Activated CD8-positive, alpha-beta T cell treated with anti-CD3 and anti-CD28 coated beads for 36 hours (primary cell): Measurements from ENCODE around the gene NME5. TPM values are rescaled to one million over a fixed set of nuclear protein-coding genes. Genes with fewer than 3 reads are reported as not detected.
"Not testable (repeated sequence)": the region's sequence is repeated elsewhere in the genome, so short reads cannot be mapped to it uniquely, and the experiment has no call there.

ENCODE experiments used
- ATAC-seq: fragments of 200-7000 bp; cut with Tn5 transposase; one replicate; pipeline ENCODE4 v1.10.0; 2021; ENCODE audit warnings: mild to moderate bottlenecking, moderate library complexity
- CTCF ChIA-PET: fragments of 350-600 bp; sonication (Branson Sonifier 250); formaldehyde crosslinking; loops from one replicate; lab custom pipeline; 2021; ENCODE audit warnings: antibody characterized with exemption; lab: Charles Lee
- POLR2A ChIA-PET: fragments of 350-600 bp; sonication (Branson Sonifier 250); formaldehyde crosslinking; loops from one replicate; lab custom pipeline; 2021; ENCODE audit warnings: antibody characterized with exemption; lab: Charles Lee
- DNase-seq: peaks from one replicate; pipeline ENCODE4 v3.0.0-alpha.2; 2020
- H3K27ac Mint-ChIP-seq: one replicate; pipeline ENCODE4 v1.8.0; 2021; ENCODE audit warnings: mild to moderate bottlenecking, mixed read lengths
- H3K27me3 Mint-ChIP-seq: one replicate; pipeline ENCODE4 v1.8.0; 2021; ENCODE audit warnings: mixed read lengths
- H3K36me3 Mint-ChIP-seq: one replicate; pipeline ENCODE4 v1.8.0; 2021; ENCODE audit warnings: low read depth, mixed read lengths
- H3K4me1 Mint-ChIP-seq: one replicate; pipeline ENCODE4 v1.8.0; 2021; ENCODE audit warnings: low read depth, mixed read lengths
- H3K4me3 Mint-ChIP-seq: one replicate; pipeline ENCODE4 v1.8.0; 2021; ENCODE audit warnings: mild to moderate bottlenecking, moderate library complexity, mixed read lengths
- H3K9me3 Mint-ChIP-seq: one replicate; pipeline ENCODE4 v1.8.0; 2021; ENCODE audit warnings: mixed read lengths
- intact Hi-C: fragments of 100-400 bp; cut with micrococcal nuclease; formaldehyde crosslinking; loops from one replicate; pipeline ENCODE4 v1.10.0; 2022
- total RNA-seq, 2 experiments: library from RNA; stranded (reverse); gene quantifications; one replicate each; pipeline ENCODE4 v1.2.3, GENCODE V29; 2021
- TF ChIP-seq, protein P1 (sequence below): fragments of 200-600 bp; IDR thresholded peaks from one replicate; pipeline ENCODE4 v1.8.0; 2022; ENCODE audit warnings: antibody characterized with exemption, mild to moderate bottlenecking

NME5 gene
- total RNA-seq, 2 experiments from 2014 or later: not detected

- peaks cover 51% of the 10 kb centered on the region for H3K36me3 Mint-ChIP-seq
- H3K27me3 Mint-ChIP-seq: no peaks in the 10 kb centered on the region
- no peak overlapping the region for H3K4me3 Mint-ChIP-seq
- TF ChIP-seq, protein P1, sequence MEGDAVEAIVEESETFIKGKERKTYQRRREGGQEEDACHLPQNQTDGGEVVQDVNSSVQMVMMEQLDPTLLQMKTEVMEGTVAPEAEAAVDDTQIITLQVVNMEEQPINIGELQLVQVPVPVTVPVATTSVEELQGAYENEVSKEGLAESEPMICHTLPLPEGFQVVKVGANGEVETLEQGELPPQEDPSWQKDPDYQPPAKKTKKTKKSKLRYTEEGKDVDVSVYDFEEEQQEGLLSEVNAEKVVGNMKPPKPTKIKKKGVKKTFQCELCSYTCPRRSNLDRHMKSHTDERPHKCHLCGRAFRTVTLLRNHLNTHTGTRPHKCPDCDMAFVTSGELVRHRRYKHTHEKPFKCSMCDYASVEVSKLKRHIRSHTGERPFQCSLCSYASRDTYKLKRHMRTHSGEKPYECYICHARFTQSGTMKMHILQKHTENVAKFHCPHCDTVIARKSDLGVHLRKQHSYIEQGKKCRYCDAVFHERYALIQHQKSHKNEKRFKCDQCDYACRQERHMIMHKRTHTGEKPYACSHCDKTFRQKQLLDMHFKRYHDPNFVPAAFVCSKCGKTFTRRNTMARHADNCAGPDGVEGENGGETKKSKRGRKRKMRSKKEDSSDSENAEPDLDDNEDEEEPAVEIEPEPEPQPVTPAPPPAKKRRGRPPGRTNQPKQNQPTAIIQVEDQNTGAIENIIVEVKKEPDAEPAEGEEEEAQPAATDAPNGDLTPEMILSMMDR: no peak
- ChIA-PET POLR2A (no interaction called here), CTCF (interaction anchor here (1.1 kb wide), 1 partner anchor 9 kb away, joined by 4 read pairs; no protein-coding TSS in a partner anchor)
- H3K4me1 Mint-ChIP-seq: no peaks in the 10 kb centered on the region
- no peak for ATAC-seq
- intact Hi-C loops: no loop called here
- no peaks in the 10 kb centered on the region for H3K9me3 Mint-ChIP-seq
- no peak overlapping the region for H3K27ac Mint-ChIP-seq
- no peak for DNase-seq
Observed at GRCh38 chr5:138159666-138160065, 20.4 kb upstream of the NME5 start.

- TF ChIP-seq, protein P1: no peak
- no peaks in the 10 kb centered on the region for H3K4me1 Mint-ChIP-seq
- H3K9me3 Mint-ChIP-seq: no peaks in the 10 kb centered on the region
- CTCF ChIA-PET: interaction anchor here (1.1 kb wide), 1 partner anchor 16 kb away, joined by 3 read pairs; no protein-coding TSS in a partner anchor
- no peaks in the 10 kb centered on the region for H3K27me3 Mint-ChIP-seq
- ATAC-seq: no peak
- no peak for DNase-seq
- intact Hi-C loops: no loop called here
- H3K36me3 Mint-ChIP-seq: peaks cover 35% of the 10 kb centered on the region
- POLR2A ChIA-PET: interaction anchor here (0.6 kb wide), 1 partner anchor 371 kb away, joined by 3 read pairs; no protein-coding TSS in a partner anchor
- no peak overlapping the region for H3K4me3 Mint-ChIP-seq
- H3K27ac Mint-ChIP-seq: no peak overlapping the region
Observed at GRCh38 chr5:138157626-138158025, 18.4 kb upstream of the NME5 start.

DNA sequence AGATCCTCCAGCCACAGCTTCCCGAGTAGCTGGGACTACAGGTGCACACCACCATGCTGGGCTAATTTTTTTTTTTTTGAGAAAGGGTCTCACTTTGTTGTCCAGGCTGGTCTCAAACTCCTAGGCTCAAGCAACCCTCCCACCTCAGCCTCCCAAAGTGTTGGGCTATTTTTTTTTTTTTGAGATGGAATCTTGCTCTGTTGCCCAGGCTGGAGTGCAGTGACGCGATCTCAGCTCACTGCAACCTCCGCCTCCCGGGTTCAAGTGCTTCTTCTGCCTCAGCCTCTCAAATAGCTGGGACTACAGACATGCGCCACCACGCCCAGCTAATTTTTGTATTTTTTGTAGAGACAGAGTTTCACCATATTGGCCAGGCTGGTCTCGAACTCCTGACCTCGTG lies 16.7 kb upstream of the NME5 start:
- H3K4me3 Mint-ChIP-seq, H3K9me3 Mint-ChIP-seq, H3K27me3 Mint-ChIP-seq, intact Hi-C loops, H3K27ac Mint-ChIP-seq, DNase-seq, POLR2A ChIA-PET, H3K4me1 Mint-ChIP-seq, ATAC-seq: not testable (repeated sequence)
- peaks cover 29% of the 10 kb centered on the region for H3K36me3 Mint-ChIP-seq
- CTCF ChIA-PET: interaction anchor here (0.7 kb wide), 1 partner anchor 11 kb away, joined by 3 read pairs; no protein-coding TSS in a partner anchor

GRCh38 chr5:138149530-138149929 lies 10.3 kb upstream of the NME5 start:
- Mint-ChIP-seq H3K4me3 (no peak overlapping the region), H3K4me1 (no peaks in the 10 kb centered on the region), H3K9me3 (no peaks in the 10 kb centered on the region), H3K27me3 (no peaks in the 10 kb centered on the region), H3K36me3 (no peaks in the 10 kb centered on the region), H3K27ac (no peak overlapping the region)
- TF ChIP-seq, protein P1: no peak
- intact Hi-C loops: no loop called here
- DNase-seq (no peak), ATAC-seq (no peak)
- ChIA-PET POLR2A (interaction anchor here (0.7 kb wide), 1 partner anchor 10 kb away, joined by 4 read pairs; the partner anchor contains the start of gene NME5), CTCF (interaction anchor here (1.3 to 2.9 kb wide), 4 partner anchors 16 to 114 kb away, joined by 4 to 13 read pairs (median 10); no protein-coding TSS in a partner anchor)

- Mint-ChIP-seq H3K9me3 (no peaks in the 10 kb centered on the region), H3K27me3 (no peaks in the 10 kb centered on the region), H3K4me1 (no peaks in the 10 kb centered on the region), H3K4me3 (no peak overlapping the region), H3K27ac (no peak overlapping the region), H3K36me3 (no peaks in the 10 kb centered on the region)
- no peak for DNase-seq
- TF ChIP-seq, protein P1: no peak
- ChIA-PET POLR2A (interaction anchor here (0.6 kb wide), 1 partner anchor 80 kb away, joined by 3 read pairs; no protein-coding TSS in a partner anchor), CTCF (interaction anchor here (0.6 to 1.6 kb wide), 3 partner anchors 80 to 370 kb away, joined by 3 to 9 read pairs (median 4); no protein-coding TSS in a partner anchor)
- intact Hi-C loops: no loop called here
- ATAC-seq: no peak
Observed at GRCh38 chr5:138148811-138149210, 9.6 kb upstream of the NME5 start.

- DNase-seq, H3K36me3 Mint-ChIP-seq, H3K4me1 Mint-ChIP-seq, H3K9me3 Mint-ChIP-seq, H3K27ac Mint-ChIP-seq, intact Hi-C loops, H3K4me3 Mint-ChIP-seq, H3K27me3 Mint-ChIP-seq, POLR2A ChIA-PET, ATAC-seq: not testable (repeated sequence)
- CTCF ChIA-PET: interaction anchor here (0.8 to 1.8 kb wide), 4 partner anchors 10 to 75 kb away, joined by 4 to 8 read pairs (median 4); no protein-coding TSS in a partner anchor
Observed at GRCh38 chr5:138143578-138143977, 4.3 kb upstream of the NME5 start.
